DOHH2 (cell line): Measurements from ENCODE around the gene KCNIP4.

Experiments used
- H3F3A ChIP-seq: fragments of 200-600 bp; sonication (generic), shearing (Covaris generic); 2 replicates; pipeline ENCODE4 v1.6.0; 2016; ENCODE audit warnings: antibody characterized with exemption, mild to moderate bottlenecking; ENCODE audit not compliant: control insufficient read depth, insufficient read depth
- H3K27ac ChIP-seq: fragments of 200-600 bp; sonication (generic); 2 replicates; pipeline ENCODE4 v1.5.1; 2014; ENCODE audit warnings: low read depth, mild to moderate bottlenecking, low read length, moderate library complexity
- H3K27me3 ChIP-seq: fragments of 200-600 bp; sonication (generic); 2 replicates; pipeline ENCODE4 v1.6.1; 2014; ENCODE audit warnings: mild to moderate bottlenecking, low read length, mixed read lengths; ENCODE audit not compliant: control insufficient read depth
- H3K36me3 ChIP-seq: fragments of 200-600 bp; sonication (generic); 2 replicates; pipeline ENCODE4 v1.6.1; 2014; ENCODE audit warnings: mild to moderate bottlenecking, low read length, moderate library complexity, mixed read lengths; ENCODE audit not compliant: control insufficient read depth
- H3K4me1 ChIP-seq: fragments of 200-600 bp; sonication (generic); 2 replicates; pipeline ENCODE4 v1.6.1; 2014; ENCODE audit warnings: mild to moderate bottlenecking, low read length, mixed read lengths; ENCODE audit not compliant: control insufficient read depth
- H3K4me2 ChIP-seq: fragments of 200-600 bp; sonication (generic); 2 replicates; pipeline ENCODE4 v1.6.0; 2014; ENCODE audit warnings: mild to moderate bottlenecking, low read length, moderate library complexity
- H3K4me3 ChIP-seq: fragments of 200-600 bp; sonication (generic); 2 replicates; pipeline ENCODE4 v1.5.1; 2014; ENCODE audit warnings: mild to moderate bottlenecking, low read length, mixed read lengths
- H3K79me2 ChIP-seq: fragments of 200-600 bp; sonication (generic); 2 replicates; pipeline ENCODE4 v1.6.1; 2014; ENCODE audit warnings: mild to moderate bottlenecking, low read length, mixed read lengths; ENCODE audit not compliant: control insufficient read depth
- H3K9me2 ChIP-seq: fragments of 200-600 bp; sonication (generic); replicated peaks from 2 replicates; pipeline ENCODE4 v1.6.1; 2014; ENCODE audit warnings: mild to moderate bottlenecking, low read length, mixed read lengths; ENCODE audit not compliant: control insufficient read depth
- H3K9me3 ChIP-seq: fragments of 200-600 bp; sonication (generic); 2 replicates; pipeline ENCODE4 v1.6.1; 2014; ENCODE audit warnings: antibody characterized with exemption, low read length, mixed read lengths; ENCODE audit not compliant: control insufficient read depth, insufficient read depth
- H4K20me1 ChIP-seq: fragments of 200-600 bp; sonication (generic); 2 replicates; pipeline ENCODE4 v1.6.0; 2014; ENCODE audit warnings: low read depth, mild to moderate bottlenecking, antibody characterized with exemption, low read length, moderate library complexity; ENCODE audit not compliant: control insufficient read depth, insufficient read depth
- CTCF ChIP-seq: fragments of 200-600 bp; sonication (generic); IDR thresholded peaks from one replicate; pipeline ENCODE4 v1.5.1; 2014; ENCODE audit warnings: antibody characterized with exemption, mild to moderate bottlenecking, low read depth, low read length; ENCODE audit not compliant: poor library complexity, severe bottlenecking
- EZH2phosphoT487 ChIP-seq: fragments of 200-600 bp; sonication (generic); IDR thresholded peaks from 2 replicates; pipeline ENCODE4 v1.6.1; 2017; ENCODE audit warnings: borderline replicate concordance, mild to moderate bottlenecking, antibody characterized with exemption, low read length, moderate library complexity, mixed read lengths

Gene KCNIP4

DNA sequence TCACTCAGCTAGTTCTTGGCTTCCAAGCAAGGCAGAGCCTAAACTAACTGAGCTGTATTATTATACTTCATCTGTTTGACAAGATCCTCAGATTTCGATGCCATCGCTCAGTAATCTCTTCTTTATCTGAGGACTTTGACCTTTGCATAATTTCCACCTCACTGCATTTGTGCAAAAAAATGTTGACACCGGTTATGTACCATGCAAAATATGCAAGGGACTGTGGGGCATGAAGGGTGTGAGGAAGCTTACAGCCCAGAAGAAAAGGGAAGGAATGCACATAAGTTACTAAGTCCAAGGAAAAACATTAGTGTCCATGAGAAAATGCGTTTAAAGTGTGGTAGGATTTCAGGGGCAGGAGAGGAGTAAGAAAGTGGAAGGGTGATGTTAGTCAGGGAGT is 953.0 kb downstream of the KCNIP4 start:
- Histone ChIP-seq H3F3A (no peaks in the 10 kb centered on the region), H4K20me1 (no peaks in the 10 kb centered on the region), H3K27ac (no peak overlapping the region), H3K4me2 (no peak overlapping the region), H3K79me2 (no peaks in the 10 kb centered on the region), H3K36me3 (no peaks in the 10 kb centered on the region), H3K4me3 (no peak overlapping the region), H3K4me1 (no peaks in the 10 kb centered on the region), H3K27me3 (no peaks in the 10 kb centered on the region), H3K9me3 (no peaks in the 10 kb centered on the region), H3K9me2 (no peaks in the 10 kb centered on the region)
- no peak for TF ChIP-seq EZH2phosphoT487
- TF ChIP-seq CTCF, result no peak

DNA sequence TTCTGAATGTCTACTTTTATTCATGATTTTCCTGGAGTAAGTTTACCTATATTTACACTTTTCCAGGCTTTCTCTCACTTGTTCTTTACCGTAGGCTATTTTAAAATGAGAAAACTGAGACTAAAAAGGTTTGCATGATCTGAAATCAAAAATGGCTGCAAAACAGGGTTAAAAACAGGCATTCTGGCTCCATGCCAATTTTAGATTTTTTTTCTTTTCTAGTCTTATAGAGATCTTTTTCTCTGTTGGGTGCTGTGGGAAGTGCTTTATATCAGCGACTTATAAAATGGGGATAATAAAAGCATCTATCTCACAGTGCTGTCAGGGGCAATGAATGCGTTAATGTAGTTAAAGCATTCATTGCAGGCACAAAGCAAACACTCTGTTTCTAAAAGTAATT is 953.6 kb downstream of the KCNIP4 start:
- TF ChIP-seq EZH2phosphoT487, result no peak
- TF ChIP-seq CTCF, result no peak
- Histone ChIP-seq H3K4me1 (no peaks in the 10 kb centered on the region), H3K9me2 (no peaks in the 10 kb centered on the region), H3K27ac (no peak overlapping the region), H3F3A (no peaks in the 10 kb centered on the region), H3K36me3 (no peaks in the 10 kb centered on the region), H3K4me3 (no peak overlapping the region), H4K20me1 (no peaks in the 10 kb centered on the region), H3K79me2 (no peaks in the 10 kb centered on the region), H3K9me3 (no peaks in the 10 kb centered on the region), H3K4me2 (no peak overlapping the region), H3K27me3 (no peaks in the 10 kb centered on the region)

- TF ChIP-seq EZH2phosphoT487 (no peak), CTCF (no peak)
- H3K4me1 ChIP-seq, result no peaks in the 10 kb centered on the region
- no peaks in the 10 kb centered on the region for H3K79me2 ChIP-seq
- H3K27ac ChIP-seq, result no peak overlapping the region
- H3F3A ChIP-seq, result no peaks in the 10 kb centered on the region
- no peak overlapping the region for H3K4me3 ChIP-seq
- H3K36me3 ChIP-seq, result no peaks in the 10 kb centered on the region
- H3K27me3 ChIP-seq, result no peaks in the 10 kb centered on the region
- no peak overlapping the region for H3K4me2 ChIP-seq
- no peaks in the 10 kb centered on the region for H3K9me3 ChIP-seq
- no peaks in the 10 kb centered on the region for H4K20me1 ChIP-seq
- H3K9me2 ChIP-seq, result no peaks in the 10 kb centered on the region
Observed at GRCh38 chr4:20992002-20992401, 956.6 kb downstream of the KCNIP4 start.

- Histone ChIP-seq H4K20me1 (no peaks in the 10 kb centered on the region), H3K9me3 (no peaks in the 10 kb centered on the region; the same call in 1 of the 2 replicates), H3K79me2 (no peaks in the 10 kb centered on the region), H3K4me1 (no peaks in the 10 kb centered on the region), H3K27ac (no peak overlapping the region), H3K4me2 (no peak overlapping the region), H3K9me2 (no peaks in the 10 kb centered on the region), H3K27me3 (no peaks in the 10 kb centered on the region), H3F3A (no peaks in the 10 kb centered on the region), H3K4me3 (no peak overlapping the region), H3K36me3 (no peaks in the 10 kb centered on the region)
- TF ChIP-seq EZH2phosphoT487, result no peak
Observed at GRCh38 chr4:20987191-20987590, 961.4 kb downstream of the KCNIP4 start.
